Measurements from ENCODE around the gene TPPP.
"Not testable (repeated sequence)": the region's sequence is repeated elsewhere in the genome, so short reads cannot be mapped to it uniquely, and the experiment has no call there.

The TPPP gene

DNA sequence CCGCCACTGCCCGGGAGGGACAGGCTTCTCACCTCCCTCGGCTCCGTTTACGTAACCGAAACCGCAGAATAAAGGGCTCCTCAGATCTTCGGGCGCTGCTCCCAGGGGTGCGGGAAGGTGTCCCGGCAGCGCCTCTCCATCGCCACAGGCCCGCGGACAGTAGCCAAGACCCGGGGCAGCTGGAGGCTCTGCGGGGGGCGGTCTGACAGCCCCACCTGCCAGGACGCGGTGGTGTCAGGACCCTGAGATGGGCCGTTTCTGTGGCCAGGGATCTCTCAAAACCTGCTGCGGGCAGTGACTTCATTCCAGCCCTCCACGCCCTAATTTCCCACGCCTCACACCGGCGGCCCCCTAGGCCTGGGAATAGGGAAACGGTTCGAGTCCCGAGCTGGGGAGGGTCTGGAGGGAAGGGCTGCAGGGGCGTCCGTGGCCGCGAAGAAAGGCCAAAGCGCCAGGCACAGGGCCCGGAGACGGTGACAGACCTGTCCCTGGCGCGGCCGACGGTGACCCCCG, 567 bp downstream of the TPPP start:
- DNase-seq: not testable (repeated sequence)

DNA sequence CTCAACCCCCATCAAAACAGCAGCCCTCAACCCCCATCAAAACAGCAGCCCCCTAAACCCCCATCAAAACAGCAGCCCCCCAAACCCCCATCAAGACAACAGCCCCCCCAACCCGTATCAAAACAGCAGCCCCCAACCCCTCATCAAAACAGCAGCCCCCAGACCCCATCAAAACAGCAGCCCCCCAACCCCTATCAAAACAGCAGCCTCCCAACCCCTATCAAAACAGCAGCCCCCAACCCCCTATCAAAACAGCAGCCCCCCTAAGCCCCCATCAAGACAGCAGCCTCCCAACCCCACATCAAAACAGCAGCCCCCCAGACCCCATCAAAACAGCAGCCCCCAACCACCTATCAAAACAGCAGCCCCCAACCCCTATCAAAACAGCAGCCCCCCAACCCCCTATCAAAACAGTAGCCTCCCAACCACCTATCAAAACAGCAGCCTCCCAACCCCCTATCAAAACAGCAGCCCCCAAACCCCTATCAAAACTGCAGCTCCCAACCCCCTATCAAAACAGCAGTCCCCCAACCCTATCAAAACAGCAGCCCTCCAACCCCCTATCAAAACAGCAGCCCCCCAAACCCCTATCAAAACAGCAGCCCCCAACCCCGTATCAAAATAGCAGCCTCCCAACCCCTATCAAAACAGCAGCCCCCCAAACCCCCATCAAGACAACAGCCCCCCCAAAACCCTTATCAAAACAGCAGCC, 1.2 kb downstream of the TPPP start:
- no peak for DNase-seq

DNA sequence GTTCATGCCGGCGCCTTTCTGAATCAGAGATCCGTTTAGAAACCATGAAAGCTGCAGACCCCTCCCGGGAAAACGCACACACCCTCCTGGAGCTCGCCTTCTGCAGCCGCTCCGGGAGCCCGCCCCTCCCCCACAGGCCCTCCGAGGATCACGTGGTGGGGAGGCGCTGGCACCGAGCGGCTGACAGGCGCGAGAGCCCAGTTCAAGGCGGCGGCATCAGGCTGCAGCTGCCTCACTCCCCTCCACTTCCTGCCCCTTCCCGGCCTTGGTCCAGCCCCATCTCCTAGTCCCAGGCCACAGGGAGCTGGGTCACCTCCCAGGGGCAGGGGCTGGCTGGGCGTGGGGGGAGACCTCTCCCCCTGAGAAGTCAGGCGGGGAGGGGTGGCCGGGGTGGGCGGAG, 2.1 kb downstream of the TPPP start:
- not testable (repeated sequence) for DNase-seq

DNA sequence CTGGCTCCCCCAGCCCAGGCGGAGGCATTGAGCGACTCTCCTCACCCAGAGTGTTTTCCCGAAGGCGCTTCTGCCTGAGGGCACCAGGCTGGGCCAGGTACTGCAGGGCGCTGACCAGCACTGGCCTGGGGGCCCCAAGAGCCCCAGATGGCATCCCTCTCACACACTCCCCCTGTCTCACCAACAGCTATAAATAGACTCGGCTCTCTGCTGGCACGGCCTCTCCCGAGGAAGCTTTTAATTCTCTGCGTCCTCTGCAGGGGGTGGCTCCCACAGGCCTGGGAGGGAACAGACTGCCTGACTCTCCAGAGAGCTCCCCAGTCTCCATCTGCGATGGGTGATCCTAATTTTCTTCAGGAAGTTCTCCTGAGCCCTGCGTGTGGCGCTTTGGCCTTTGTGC, 2.9 kb downstream of the TPPP start:
- DNase-seq: not testable (repeated sequence)

DNA sequence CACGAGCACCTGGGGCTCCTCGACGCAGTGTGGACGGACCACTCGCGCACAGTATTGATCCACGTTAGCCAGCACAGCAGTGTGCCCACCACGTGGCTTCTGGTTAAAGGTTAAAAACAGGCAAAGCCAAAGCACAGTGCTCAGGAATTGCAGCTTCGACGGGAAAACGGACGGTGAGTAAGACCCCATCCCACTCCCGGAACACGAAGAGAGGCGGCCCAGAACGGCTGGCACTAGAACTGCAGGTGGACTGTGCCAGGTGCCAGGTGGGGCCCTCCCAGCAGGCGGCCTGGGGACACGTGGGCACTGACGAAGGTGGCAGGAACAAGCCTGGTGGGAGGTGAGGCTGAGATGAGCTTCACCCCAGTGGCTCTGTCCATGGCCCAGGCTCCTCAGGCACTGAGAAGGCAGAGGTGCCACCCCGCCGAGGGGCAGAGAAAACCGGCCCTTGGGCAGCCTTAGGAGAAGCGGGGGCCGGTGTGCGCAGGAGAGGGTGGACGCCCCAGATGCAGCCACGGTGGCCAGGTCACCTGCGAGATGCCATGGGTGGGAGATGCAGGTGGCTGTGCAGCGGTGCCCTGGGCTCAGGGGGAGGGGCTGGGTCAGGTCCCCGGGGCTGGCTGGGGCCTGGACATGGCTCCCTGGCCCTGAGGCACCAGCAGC, 4.7 kb downstream of the TPPP start:
- DNase-seq: not testable (repeated sequence)

DNA sequence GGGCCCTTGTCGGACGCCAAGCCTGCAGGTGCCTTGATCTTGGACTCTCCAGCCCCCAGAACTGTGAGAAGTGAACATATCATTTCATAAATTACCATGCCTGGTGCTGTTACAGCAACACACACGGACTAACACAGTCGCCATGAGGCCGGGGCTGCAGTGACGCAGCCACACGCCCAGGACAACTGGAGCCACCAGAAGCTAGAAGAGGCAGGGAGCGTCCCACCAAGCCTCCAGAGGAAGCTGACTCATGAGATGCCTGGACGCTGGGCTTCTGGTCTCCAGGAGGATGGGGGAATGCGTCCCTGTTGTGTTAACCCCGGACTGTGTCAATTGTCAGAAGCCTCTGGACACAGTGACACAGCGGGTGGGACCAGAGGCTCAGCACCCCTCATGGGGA, 6.2 kb downstream of the TPPP start:
- DNase-seq: not testable (repeated sequence)

DNA sequence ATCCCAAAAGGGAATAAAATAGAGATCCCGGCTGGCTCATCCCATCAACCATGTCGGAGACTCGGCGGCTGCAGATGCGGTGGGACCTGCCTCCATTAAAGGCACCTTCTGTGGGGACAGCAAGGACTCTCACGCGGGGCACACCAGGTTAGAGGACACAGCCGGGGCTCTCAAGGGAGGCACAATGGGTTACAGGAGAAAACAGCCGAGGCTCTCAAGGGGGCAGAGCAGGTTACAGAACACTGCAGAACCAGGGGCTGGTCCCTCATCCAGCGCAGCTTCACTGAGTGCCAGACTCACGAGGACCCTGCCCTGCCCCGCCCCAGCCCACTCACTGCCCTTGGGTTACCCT, 7.0 kb downstream of the TPPP start:
- not testable (repeated sequence) for DNase-seq

DNA sequence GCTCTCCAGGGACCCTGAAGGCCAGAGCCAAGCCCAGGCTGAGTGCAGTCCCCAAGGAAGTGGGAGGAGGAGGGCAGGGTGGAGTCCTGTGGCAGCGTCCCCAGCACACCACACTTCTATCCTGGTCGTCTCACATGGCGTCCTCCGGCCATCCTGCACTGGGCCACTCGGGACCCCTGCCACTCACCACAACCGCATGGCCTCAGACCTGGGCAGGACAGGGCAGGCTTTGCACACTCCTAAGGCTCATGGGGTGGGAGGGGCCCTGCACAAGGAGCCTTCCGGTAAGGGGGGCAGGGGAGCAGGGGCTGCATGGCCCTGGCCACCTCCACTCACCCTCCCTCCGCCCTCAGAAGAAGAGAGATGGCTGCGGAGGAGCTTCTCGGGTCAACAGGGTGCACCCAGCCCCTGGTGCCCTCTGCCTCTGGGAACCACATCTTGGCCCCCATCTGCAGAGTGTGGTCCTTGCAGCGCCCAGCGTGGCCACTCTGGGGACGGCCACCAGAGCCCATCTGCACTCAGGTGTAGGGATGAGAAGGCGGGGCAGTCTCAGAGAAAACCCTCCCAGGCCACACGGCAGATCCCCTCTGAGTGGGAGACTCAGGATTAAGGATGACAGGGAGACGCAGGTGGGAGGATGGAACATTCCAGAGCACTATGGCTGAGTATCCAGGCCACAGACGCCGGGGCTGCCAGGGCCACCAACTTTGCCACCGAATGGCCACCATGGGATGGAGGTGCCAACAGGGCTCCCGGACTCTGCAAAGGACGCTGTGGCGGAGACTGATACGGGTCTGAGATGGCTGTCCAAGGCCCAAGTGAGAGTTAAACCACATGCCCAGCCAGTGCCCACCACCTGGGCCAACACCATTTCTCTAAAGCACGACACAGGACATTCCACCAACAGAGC, 7.6 kb downstream of the TPPP start:
- no peak for DNase-seq

DNA sequence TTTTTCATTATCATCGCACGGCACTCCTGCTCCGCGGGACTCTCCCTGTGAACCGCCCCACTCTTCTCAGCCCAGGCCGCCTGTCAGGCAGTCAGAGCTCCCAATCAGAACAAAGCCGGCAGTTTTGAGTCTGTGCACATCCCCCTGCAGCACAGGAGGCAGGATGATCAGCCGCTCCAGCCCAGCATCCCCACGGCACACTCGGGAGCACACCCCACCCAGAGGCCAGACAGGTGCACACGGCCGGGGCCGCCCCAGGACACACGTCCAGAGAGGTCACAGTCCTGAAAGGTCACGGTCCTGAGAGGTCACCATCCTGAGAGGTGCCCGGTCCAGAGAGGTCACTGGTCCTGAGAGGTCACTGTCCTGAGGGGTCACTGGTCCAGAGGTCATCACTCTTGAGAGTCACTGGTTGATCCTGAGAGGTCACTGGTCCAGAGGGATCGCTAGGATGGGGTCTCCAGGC, 8.4 kb downstream of the TPPP start:
- no peak for DNase-seq

DNA sequence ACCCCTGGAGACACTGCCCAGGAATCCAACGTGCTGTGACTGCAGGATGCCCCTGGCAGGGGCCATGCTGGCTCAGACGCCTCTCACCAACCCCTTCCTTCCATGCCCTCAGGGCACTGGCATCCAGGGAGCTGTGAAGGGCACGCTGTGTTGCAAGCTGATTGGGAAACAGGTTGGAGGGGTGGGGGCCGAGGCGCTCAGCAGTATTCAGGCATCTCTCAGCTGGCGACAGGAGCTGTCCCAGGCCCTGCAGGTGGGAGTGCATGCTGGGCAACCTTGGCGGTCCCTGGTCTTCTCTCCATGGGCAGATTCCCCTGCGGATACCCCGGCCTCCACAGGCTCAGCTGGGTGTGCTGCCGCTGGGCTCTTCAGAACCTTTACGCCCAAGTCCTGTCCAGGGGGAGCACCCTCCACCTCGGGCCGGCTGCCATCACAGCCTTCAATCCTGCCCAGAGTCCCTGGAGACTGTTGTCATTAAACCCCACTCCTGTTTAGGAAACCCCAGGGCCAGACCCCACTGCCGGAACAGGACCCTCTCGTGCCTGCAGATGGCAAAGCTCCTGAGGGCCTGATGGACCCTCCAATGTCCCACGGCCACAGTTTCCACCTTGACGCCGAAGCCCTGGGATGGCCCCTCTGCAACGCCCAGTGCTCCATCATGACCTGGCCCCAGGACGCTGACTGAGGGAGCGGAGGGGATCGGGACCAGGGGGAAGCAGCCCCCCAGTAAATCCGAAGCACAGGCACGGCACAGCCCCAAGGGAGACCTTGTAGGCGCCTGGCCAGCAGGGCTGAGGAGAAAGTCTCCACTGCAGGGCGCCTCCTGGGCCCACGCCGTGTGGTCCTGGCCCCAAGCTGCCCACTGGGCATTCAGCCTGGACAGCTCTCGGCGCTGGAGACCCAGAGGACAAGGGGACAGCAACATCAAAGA, 9.3 kb downstream of the TPPP start:
- DNase-seq: no peak

DNA sequence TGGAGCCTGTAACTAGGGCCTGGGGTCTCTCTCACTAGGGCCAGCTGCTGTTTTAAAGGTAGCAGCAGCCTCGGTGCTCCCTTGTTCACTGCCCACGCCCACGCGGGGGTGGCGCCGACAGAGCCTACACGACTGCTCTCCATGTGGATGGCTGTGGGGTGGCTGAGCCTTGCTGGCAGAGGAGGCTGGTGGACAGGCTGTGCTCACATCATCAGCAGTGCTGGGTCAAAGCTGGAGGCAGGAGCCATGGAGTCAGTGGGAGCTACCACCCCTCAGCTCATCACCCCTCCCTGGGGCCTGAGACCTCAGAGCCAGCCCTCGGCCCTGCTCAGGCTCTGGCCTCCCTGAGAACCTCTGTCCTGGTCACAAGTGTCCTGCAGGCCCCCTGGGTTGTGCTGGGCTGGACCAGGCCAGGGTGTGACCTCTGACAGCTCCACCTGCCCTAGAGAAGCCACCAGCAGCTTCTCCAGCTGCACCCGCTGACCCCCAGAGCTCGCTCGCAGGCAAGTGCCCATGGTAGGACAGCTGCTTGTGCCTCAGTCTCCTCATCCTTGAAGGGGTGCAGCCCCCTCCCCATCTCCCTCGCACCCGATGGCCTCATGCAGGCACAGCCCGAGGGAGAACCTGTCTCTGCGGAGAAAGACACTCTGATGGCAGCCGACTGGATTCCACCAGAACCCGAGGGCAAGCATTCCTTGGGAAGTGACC, 10.3 kb downstream of the TPPP start:
- DNase-seq: not testable (repeated sequence)

DNA sequence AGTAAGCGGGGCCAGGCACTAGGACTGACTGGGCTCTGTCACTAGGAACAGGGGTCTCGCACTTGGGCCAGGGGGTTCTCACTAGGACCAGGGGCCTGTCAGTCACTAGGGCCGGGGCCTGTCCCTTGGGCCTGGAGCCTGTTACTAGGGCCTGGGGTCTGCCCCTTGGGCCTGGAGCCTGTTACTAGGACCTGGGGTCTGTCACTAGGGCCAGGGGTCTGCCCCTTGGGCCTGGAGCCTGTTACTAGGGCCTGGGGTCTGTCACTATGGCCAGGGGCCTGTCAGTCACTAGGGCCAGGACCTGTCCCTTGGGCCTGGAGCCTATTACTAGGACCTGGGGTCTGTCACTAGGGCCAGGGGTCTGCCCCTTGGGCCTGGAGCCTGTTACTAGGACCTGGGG, 10.9 kb downstream of the TPPP start:
- DNase-seq: not testable (repeated sequence)

DNA sequence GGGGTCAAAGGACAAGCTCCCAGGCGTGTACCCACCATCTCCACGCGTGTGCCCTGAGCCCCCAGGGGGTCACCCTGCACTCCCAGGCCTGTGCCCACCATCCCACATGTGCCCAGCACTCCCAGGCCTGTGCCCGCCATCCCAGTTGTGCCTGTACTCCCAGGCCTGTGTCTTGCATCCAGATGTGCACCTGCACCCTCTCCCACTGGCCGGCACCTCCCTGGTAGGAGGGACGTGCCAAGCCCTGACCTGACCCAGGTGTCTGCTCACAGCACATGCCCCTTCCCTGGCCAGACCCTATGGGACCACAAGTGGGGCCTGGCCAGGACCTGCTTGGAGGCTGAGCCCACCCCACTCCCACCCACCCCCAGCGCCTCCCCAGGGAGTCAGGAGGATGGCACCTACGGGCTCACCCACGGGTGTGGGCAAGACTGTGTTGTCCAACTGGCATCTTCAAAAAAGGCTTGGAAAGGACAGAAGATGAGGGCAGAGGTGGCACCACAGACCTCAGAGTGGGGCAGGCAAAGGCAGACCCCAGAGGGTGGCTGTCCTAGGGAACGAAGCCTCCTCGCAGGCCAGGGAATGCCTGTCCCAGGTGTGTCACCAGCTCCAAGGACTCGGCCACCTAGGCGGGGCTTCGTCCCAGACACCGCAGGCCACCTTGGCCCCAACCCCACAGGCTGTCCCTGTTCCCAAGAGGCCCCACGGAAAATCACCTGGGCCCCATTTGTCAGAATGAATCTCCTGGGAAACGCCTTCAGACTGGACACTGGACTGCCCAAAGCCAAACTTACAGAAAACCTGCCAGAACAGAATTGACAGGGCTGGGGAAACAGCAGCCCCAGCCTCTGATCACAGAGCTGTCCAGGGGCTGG, 11.6 kb downstream of the TPPP start:
- DNase-seq: not testable (repeated sequence)

DNA sequence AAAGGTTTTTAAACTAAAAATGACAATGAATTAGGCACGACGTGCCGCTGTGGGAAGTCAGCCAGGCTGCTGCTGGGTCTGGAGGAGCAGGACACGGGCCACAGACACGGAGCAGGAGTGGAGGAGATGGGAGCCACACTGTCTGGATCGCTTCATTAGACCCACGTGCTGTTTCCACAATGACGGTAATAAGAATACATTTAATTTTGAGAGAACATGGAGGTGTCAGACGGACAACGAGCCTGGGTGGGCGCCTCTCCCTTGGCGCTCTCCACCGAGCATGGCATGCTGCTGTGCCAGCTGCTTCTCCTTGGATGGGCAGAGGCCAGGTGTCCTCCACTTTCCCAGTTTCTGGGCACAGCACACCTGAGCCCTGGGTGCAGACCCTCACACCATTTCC, 12.3 kb downstream of the TPPP start:
- not testable (repeated sequence) for DNase-seq

DNA sequence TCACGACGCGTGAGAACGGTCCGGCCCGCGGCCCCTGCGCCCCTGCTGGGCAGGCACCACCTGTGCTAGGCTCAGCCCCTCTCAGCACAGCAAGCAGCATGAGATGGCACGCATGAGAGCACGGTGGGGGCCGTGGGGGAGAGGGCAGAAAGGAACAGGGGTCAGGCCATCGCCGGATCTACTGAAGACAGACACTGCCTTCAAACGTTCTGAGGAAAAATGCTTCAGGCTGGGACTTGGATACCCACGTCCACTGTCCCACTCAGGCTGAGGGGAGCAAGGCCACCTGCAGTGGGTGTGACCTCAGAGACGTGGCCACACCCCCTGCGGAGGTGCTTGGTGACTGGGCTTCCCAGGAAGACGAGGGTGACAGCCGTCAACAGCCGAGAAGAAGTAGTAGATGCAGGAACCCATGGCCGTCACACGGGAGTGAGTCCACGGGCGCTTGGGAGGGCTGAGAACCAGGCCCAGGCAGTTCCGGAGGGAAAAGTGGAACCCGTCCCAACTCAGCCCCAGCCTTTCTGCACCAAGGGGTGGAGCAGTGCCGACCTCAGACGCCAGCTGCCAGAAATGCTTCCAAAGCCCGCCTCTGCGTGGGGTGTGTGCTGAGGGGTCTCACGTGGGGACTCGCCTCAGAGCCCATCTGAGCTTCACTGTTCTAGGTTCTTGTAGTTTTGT, 12.9 kb downstream of the TPPP start:
- not testable (repeated sequence) for DNase-seq

DNA sequence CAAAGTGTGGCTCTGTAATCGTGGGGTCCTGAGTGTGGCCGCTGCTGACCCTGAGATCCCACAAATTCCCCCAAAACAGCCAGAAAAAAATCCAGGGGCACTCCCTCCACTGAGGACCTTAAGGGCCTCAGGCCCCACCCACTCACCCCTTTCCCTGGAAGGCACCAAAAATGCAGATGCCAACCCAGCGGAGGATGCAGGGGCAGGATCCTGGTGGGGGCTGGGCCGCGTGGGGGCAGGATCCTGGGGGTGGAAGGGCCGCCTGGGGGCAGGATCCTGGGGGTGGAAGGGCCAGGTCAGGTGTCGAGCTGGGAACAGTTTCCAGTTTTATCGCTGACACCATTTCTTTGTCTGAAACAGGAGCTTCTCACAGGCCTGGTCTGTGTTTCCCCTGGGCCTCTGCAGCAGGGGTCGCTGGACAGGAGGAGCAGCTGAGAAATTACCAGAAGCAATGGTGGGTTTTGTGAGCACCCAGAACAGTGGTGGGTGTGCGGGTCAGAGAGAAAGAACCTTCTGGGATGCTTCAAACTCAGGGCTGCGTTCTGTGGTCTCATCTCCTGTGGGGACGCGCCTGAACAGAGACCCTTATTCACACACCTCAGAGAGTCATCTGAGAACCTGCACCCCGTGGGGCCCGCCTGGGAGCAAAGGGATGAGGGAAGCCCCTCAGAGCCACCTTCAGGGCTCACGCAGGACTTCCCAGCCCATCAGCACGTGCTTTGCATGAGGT, 13.8 kb downstream of the TPPP start:
- not testable (repeated sequence) for DNase-seq

DNA sequence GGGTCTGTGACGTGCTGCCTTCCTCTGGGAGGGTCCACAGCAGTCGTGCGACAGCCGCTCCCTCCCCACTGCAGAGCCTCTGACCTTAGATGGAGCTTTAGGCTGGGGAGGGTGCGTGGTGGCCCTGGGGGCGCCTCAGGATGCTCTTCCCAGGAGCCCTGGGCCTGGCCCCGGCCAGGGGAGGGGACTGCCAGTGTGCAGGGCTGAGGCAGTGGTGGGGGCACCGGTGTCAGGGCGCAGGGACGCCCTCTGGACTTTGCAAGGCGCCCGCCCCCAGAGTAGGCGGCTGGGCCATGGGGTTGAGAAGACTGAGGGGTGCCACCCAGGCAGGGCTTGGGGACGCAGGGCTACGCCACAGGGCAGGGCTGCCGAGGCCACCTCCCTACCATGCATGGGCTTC, 14.6 kb downstream of the TPPP start:
- DNase-seq: not testable (repeated sequence)

DNA sequence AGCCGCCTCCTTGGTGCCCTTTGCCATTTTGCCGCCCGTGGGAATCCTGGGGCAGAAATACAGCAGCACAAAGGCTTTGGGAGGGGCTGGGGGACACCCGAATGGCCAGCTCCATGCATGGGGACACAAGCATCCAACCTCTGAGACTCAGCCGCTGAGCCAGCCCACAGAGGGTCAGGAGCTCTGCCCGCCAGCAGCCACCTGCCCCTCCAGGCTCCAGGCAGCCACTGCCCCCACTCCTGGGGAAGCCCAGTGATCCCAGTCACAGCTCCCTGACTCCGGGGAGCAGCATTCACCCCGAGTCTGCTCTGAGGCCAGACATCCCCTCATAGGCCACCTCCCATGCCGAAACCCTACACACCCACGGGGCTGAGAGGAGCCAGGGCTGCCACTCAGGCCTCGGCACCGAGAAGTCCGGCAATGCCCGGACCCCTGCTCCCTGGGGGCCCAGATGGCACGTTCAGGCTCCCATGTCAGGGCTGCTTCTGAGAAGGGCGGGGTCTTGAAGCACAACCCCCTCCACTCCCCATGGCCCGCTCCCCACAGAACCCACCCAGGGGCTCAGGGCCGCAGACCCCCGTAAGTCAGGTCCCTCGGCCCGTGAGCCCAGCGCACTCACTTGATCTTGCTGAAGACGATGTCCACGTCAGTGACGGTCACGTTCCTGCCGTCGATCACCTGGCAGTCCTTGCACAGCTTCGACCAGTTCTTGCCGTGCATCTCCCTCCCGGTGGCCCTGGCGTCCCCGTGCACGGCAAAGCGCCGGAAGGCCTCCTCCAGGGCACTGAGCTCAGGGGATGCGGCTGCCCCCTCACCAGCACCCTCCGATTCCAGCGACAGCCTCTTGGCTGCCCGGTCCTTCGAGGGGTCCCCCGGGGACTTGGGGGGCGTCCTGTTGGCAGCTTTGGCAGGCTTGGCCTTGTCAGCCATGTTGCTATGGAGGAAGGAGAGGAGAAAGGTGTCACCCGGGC, 15.7 kb downstream of the TPPP start:
- DNase-seq: no peak

Measured in hippocampal formation (tissue), 2 donors.